Non-pigmented ciliary epithelial cell (primary cell): ENCODE data around the gene FUCA1.
"Not testable (repeated sequence)": the region's sequence is repeated elsewhere in the genome, so short reads cannot be mapped to it uniquely, and the experiment has no call there.

ENCODE experiments used
- DNase-seq: peaks from one replicate; pipeline ENCODE4 v3.0.0-alpha.2; 2010; ENCODE audit warnings: low read depth

Gene FUCA1

GRCh38 chr1:23867895-23868556 is at the start of gene FUCA1:
Gene FUCA1 (minus strand): TSS chr1:23868290. CDS start chr1:23868286, 4 bp downstream.
- DNase-seq: peak; percentile 35

- DNase-seq: peak; percentile 23
Measured at GRCh38 chr1:23916209-23917131, 48.4 kb upstream of the FUCA1 start.

- DNase-seq: no peak
Measured at GRCh38 chr1:23915466-23915865, 47.4 kb upstream of the FUCA1 start.

GRCh38 chr1:23914921-23915320 is 46.8 kb upstream of the FUCA1 start:
- DNase-seq: no peak

- no peak for DNase-seq
Measured at GRCh38 chr1:23913212-23913880, 45.3 kb upstream of the FUCA1 start, which contains the start of gene CNR2. Gene CNR2 (minus strand): TSS chr1:23913362. CDS start chr1:23875617, 37,745 bp downstream.

GRCh38 chr1:23911921-23912320 is 43.8 kb upstream of the FUCA1 start:
- no peak for DNase-seq

- DNase-seq: no peak
Measured at GRCh38 chr1:23910553-23911246, 42.6 kb upstream of the FUCA1 start.

- DNase-seq: no peak
Measured at GRCh38 chr1:23910144-23910543, 42.1 kb upstream of the FUCA1 start.

- no peak for DNase-seq
Measured at GRCh38 chr1:23909412-23909811, 41.3 kb upstream of the FUCA1 start.

GRCh38 chr1:23908453-23909341 is 40.6 kb upstream of the FUCA1 start:
- DNase-seq: no peak

GRCh38 chr1:23906731-23907130 is 38.6 kb upstream of the FUCA1 start:
- no peak for DNase-seq

GRCh38 chr1:23905461-23906025 is 37.5 kb upstream of the FUCA1 start:
- DNase-seq: no peak

- DNase-seq: no peak
Measured at GRCh38 chr1:23904748-23905357, 36.8 kb upstream of the FUCA1 start.

- no peak for DNase-seq
Measured at GRCh38 chr1:23903754-23904153, 35.7 kb upstream of the FUCA1 start.

- no peak for DNase-seq
Measured at GRCh38 chr1:23902321-23903278, 34.5 kb upstream of the FUCA1 start.

GRCh38 chr1:23900017-23900416 is 31.9 kb upstream of the FUCA1 start:
- not testable (repeated sequence) for DNase-seq

- DNase-seq: no peak
Measured at GRCh38 chr1:23899070-23899469, 31.0 kb upstream of the FUCA1 start.

- DNase-seq: no peak
Measured at GRCh38 chr1:23897083-23897482, 29.0 kb upstream of the FUCA1 start.

GRCh38 chr1:23896491-23896890 is 28.4 kb upstream of the FUCA1 start:
- no peak for DNase-seq
